Mucosa of descending colon (tissue), 3 donors: ENCODE measurements around the gene DNAL1. TPM values are rescaled to one million over a fixed set of nuclear protein-coding genes. Genes with fewer than 3 reads are reported as not detected.

Experiments used
- ATAC-seq: fragments of 200-7000 bp; cut with Tn5 transposase; one replicate; pipeline ENCODE4 v1.9.1; 2020; ENCODE audit warnings: mild to moderate bottlenecking, moderate library complexity
- DNase-seq, 3 donors: peaks; one replicate each; pipeline ENCODE4 v3.0.0-alpha.2; 2020
- H3K36me3 ChIP-seq: fragments of 200-600 bp; one replicate; pipeline ENCODE4 v1.8.0; 2021; ENCODE audit warnings: low read depth, mild to moderate bottlenecking
- H3K4me1 ChIP-seq: fragments of 200-600 bp; one replicate; pipeline ENCODE4 v1.8.0; 2021; ENCODE audit warnings: low read depth, mild to moderate bottlenecking
- H3K4me3 ChIP-seq: fragments of 200-600 bp; one replicate; pipeline ENCODE4 v1.8.0; 2021; ENCODE audit warnings: mild to moderate bottlenecking
- H3K9me3 ChIP-seq: fragments of 200-600 bp; one replicate; pipeline ENCODE4 v1.8.0; 2021; ENCODE audit warnings: mild to moderate bottlenecking
- CTCF ChIP-seq: fragments of 200-600 bp; IDR thresholded peaks from one replicate; pipeline ENCODE4 v1.8.0; 2022; ENCODE audit warnings: antibody characterized with exemption, mild to moderate bottlenecking
- intact Hi-C, 2 donors: fragments of 100-400 bp; cut with DNase I in 1 of 2; cut with micrococcal nuclease in 1 of 2; formaldehyde crosslinking; loops; one replicate each; pipeline versions ENCODE4 v1.11.0 to v1.11.1; 2022; cut with DNase I, micrococcal nuclease
- total RNA-seq, 3 donors: library from RNA; stranded (reverse); fragmentation: NEBNext Ultra II Directional in 2 of 3; extraction: Animal tissue kit (Norgen Biotek cat#: 25700) in 2 of 3; gene quantifications; one replicate each; pipeline versions ENCODE4 v1.2.1 to v1.2.4, GENCODE V29; 2021 to 2023
- donor health status: DM: no; HTN: no; CAD: no; lungs with moderate emphysema.
- donor health status: DM: no; HTN: no; CAD: no.
- donor health status: DM: no; HTN: yes; CAD: no.

DNAL1 gene
- total RNA-seq, 3 donors from 2014 or later, result 7.0 to 18.9 (median 7.6) TPM

- intact Hi-C loops, result loop anchor here (5.0 kb wide), 1 partner anchor 98 kb away; no protein-coding TSS in a partner anchor
- H3K4me1 ChIP-seq, result peaks cover 31% of the 10 kb centered on the region
- DNase-seq (peak; percentile 43 to 62 (median 58)), ATAC-seq (peak; percentile 55)
- H3K36me3 ChIP-seq, result peaks cover 15% of the 10 kb centered on the region
- no peak for TF ChIP-seq CTCF
- no peaks in the 10 kb centered on the region for H3K9me3 ChIP-seq
- H3K4me3 ChIP-seq, result no peak overlapping the region
These were observed 84.9 kb downstream of the DNAL1 start for GRCh38 chr14:73729556-73730265.

- no peak overlapping the region for H3K4me3 ChIP-seq
- intact Hi-C loops, result no loop called here
- H3K36me3 ChIP-seq, result peaks cover 16% of the 10 kb centered on the region
- H3K9me3 ChIP-seq, result no peaks in the 10 kb centered on the region
- H3K4me1 ChIP-seq, result peaks cover 31% of the 10 kb centered on the region
- DNase-seq (peak in 1 of 3 donors; percentile 47), ATAC-seq (peak; percentile 17)
- TF ChIP-seq CTCF, result no peak
These were observed 86.3 kb downstream of the DNAL1 start for GRCh38 chr14:73731111-73731510.

- H3K9me3 ChIP-seq, result no peaks in the 10 kb centered on the region
- DNase-seq (no peak), ATAC-seq (no peak)
- no peak for TF ChIP-seq CTCF
- H3K4me3 ChIP-seq, result no peak overlapping the region
- intact Hi-C loops, result no loop called here
- H3K36me3 ChIP-seq, result peaks cover 10% of the 10 kb centered on the region
- H3K4me1 ChIP-seq, result peaks cover 31% of the 10 kb centered on the region
These were observed 87.2 kb downstream of the DNAL1 start for GRCh38 chr14:73732006-73732405.

- H3K4me3 ChIP-seq, result no peak overlapping the region
- H3K4me1 ChIP-seq, result peaks cover 27% of the 10 kb centered on the region
- DNase-seq, result peak in 1 of 3 donors; percentile 26
- no peak for ATAC-seq
- TF ChIP-seq CTCF, result no peak
- no peaks in the 10 kb centered on the region for H3K9me3 ChIP-seq
- intact Hi-C loops, result no loop called here
- H3K36me3 ChIP-seq, result peaks cover 11% of the 10 kb centered on the region
These were observed 92.1 kb downstream of the DNAL1 start for GRCh38 chr14:73736842-73737241.

GRCh38 chr14:73738518-73739173 is 93.9 kb downstream of the DNAL1 start:
- ATAC-seq, result no peak
- intact Hi-C loops, result no loop called here

More at GRCh38 chr14:73738518-73739173, 93.9 kb downstream of the DNAL1 start:
- no peak overlapping the region for H3K4me3 ChIP-seq
- peaks cover 41% of the 10 kb centered on the region for H3K4me1 ChIP-seq
- TF ChIP-seq CTCF, result no peak
- H3K9me3 ChIP-seq, result no peaks in the 10 kb centered on the region
- H3K36me3 ChIP-seq, result peaks cover 11% of the 10 kb centered on the region
- DNase-seq, result peak in 2 of 3 donors; percentile 49 to 55
